K562 (cell line): ENCODE measurements around the gene MAP4K4. TPM values are rescaled to one million over a fixed set of nuclear protein-coding genes. Genes with fewer than 3 reads are reported as not detected.

Experiments
- ATAC-seq: fragments of 200-7000 bp; cut with Tn5 transposase; 3 replicates; pipeline ENCODE4 v1.9.1; 2020; ENCODE audit warnings: moderate library complexity
- BruUV-seq: library from RNA; stranded (reverse); fragments of 400-500 nt; replicated peaks from 2 replicates; lab custom pipeline; 2021; lab: Mats Ljungman, UMichigan
- CTCF ChIA-PET: fragments of 300-600 bp; formaldehyde crosslinking; extraction: SDS; loops from one replicate; lab custom pipeline; 2021; ENCODE audit warnings: low intra/inter-chr PET ratio; lab: Yijun Ruan, JAX
- POLR2A ChIA-PET: fragments of 300-600, 350-650 bp; sonication (Branson Sonifier 250); formaldehyde crosslinking; extraction: SDS; loops from one replicate; lab custom pipeline; 2021; ENCODE audit warnings: antibody characterized with exemption, inconsistent platforms; lab: Yijun Ruan, JAX
- DNase-seq, 4 experiments: peaks; one replicate each; pipeline versions ENCODE4 v3.0.0 to v3.0.0-alpha.2; 2011 to 2018; ENCODE audit warnings: low spot score in 3 of 4, mixed read lengths in 3 of 4; ENCODE audit errors: extremely low read depth in 1 of 4
- FAIRE-seq: peaks from 2 replicates; lab custom pipeline; 2011; peaks lifted over from hg19 to GRCh38; lab: Jason Lieb, UNC
- H2AFZ ChIP-seq: 2 replicates; pipeline ENCODE4 v1.6.0; 2011; ENCODE audit warnings: low read depth, low read length, control low read depth, inconsistent platforms
- H3K27ac ChIP-seq: fragments of 200-600 bp; 3 replicates; pipeline ENCODE4 v1.8.0; 2011; ENCODE audit warnings: low read depth, mild to moderate bottlenecking, control low read depth, inconsistent platforms, low read length, moderate library complexity, mixed read lengths; ENCODE audit errors: extremely low read depth
- H3K27me3 ChIP-seq, 2 experiments: fragments of 300-600 bp in 1 of 2; 2 replicates in 1 of 2; 3 replicates in 1 of 2; pipeline versions ENCODE4 v1.6.0 to v1.8.0; 2011; ENCODE audit warnings: inconsistent platforms in 2 of 2, low read length in 2 of 2, mild to moderate bottlenecking in 1 of 2, mixed read lengths in 1 of 2, moderate library complexity in 1 of 2; ENCODE audit not compliant: control insufficient read depth in 2 of 2, insufficient read depth in 2 of 2
- H3K36me3 ChIP-seq: fragments of 300-600 bp; 3 replicates; pipeline ENCODE4 v1.8.0; 2011; ENCODE audit warnings: mild to moderate bottlenecking, low read length, inconsistent platforms; ENCODE audit not compliant: control insufficient read depth, insufficient read depth
- H3K4me1 ChIP-seq, 2 experiments: fragments of 200-600 bp in 1 of 2; replicated peaks in 1 of 2; 2 replicates in 1 of 2; 3 replicates in 1 of 2; pipeline versions ENCODE4 v1.5.1 to v1.8.0; 2011; ENCODE audit warnings: inconsistent platforms in 2 of 2, low read length in 2 of 2, mild to moderate bottlenecking in 1 of 2, mixed read lengths in 1 of 2, moderate library complexity in 1 of 2; ENCODE audit not compliant: control insufficient read depth in 2 of 2, insufficient read depth in 2 of 2
- H3K4me2 ChIP-seq: 2 replicates; pipeline ENCODE4 v1.6.1; 2011; ENCODE audit warnings: low read length, control low read depth, inconsistent platforms, mixed read lengths; ENCODE audit not compliant: insufficient read depth
- H3K4me3 ChIP-seq: fragments of 200-600 bp; sonication (generic), shearing (Covaris generic); 2 replicates; pipeline ENCODE4 v1.5.1; 2016; ENCODE audit warnings: control low read depth, inconsistent platforms
- H3K79me2 ChIP-seq: fragments of 200-600 bp; 3 replicates; pipeline ENCODE4 v1.8.0; 2011; ENCODE audit warnings: low read length, inconsistent platforms; ENCODE audit not compliant: control insufficient read depth, insufficient read depth
- H3K9ac ChIP-seq, 2 experiments: 2 replicates each; pipeline versions ENCODE4 v1.6.0 to v1.6.1; 2011; ENCODE audit warnings: low read depth in 2 of 2, low read length in 2 of 2, control low read depth in 1 of 2, inconsistent platforms in 1 of 2, mild to moderate bottlenecking in 1 of 2, mixed read lengths in 1 of 2; ENCODE audit not compliant: insufficient read depth in 1 of 2
- H3K9me1 ChIP-seq: one replicate; pipeline ENCODE4 v1.6.0; 2011; ENCODE audit warnings: inconsistent platforms, mild to moderate bottlenecking, low read length, moderate library complexity; ENCODE audit not compliant: control insufficient read depth, insufficient read depth
- H3K9me3 ChIP-seq: replicated peaks from 2 replicates; pipeline ENCODE4 v1.5.1; 2011; ENCODE audit warnings: low read depth, low read length, inconsistent platforms; ENCODE audit not compliant: control insufficient read depth, insufficient read depth
- H4K20me1 ChIP-seq: replicated peaks from 2 replicates; pipeline ENCODE4 v1.6.1; 2011; ENCODE audit warnings: low read length, inconsistent platforms, mixed read lengths; ENCODE audit not compliant: control insufficient read depth, insufficient read depth
- ARID1B ChIP-seq: fragments of 450-650 bp; IDR thresholded peaks from 2 replicates; pipeline ENCODE4 v1.6.1; 2016; ENCODE audit warnings: antibody characterized with exemption, mild to moderate bottlenecking, inconsistent platforms
- BRF1 ChIP-seq: IDR thresholded peaks from 3 replicates; pipeline ENCODE4 v1.6.1; 2011; ENCODE audit warnings: borderline replicate concordance, mild to moderate bottlenecking; ENCODE audit not compliant: insufficient read length; ENCODE audit errors: extremely low read depth
- CBFA2T3 ChIP-seq: fragments of 450-650 bp; IDR thresholded peaks from 2 replicates; pipeline ENCODE4 v1.6.1; 2017
- CHCHD3 ChIP-seq: fragments of 250-450 bp; sonication (Bioruptor Pico); IDR thresholded peaks from 2 replicates; pipeline ENCODE4 v2.1.2; 2022; ENCODE audit warnings: mild to moderate bottlenecking
- DMBX1 ChIP-seq: fragments of 250-450 bp; sonication (Bioruptor Pico); IDR thresholded peaks from 2 replicates; pipeline ENCODE4 v1.8.0; 2022; ENCODE audit warnings: inconsistent platforms, mild to moderate bottlenecking, moderate library complexity, borderline replicate concordance
- EGR1 ChIP-seq: fragments of 450-650 bp; conservative IDR thresholded peaks from 2 replicates; pipeline ENCODE4 v1.6.1; 2017; ENCODE audit warnings: mild to moderate bottlenecking
- FOXA3 ChIP-seq, 2 experiments: fragments of 450-650 bp in 1 of 2; sonication (generic) in 1 of 2; formaldehyde crosslinking; IDR thresholded peaks in 1 of 2; conservative IDR thresholded peaks in 1 of 2; 2 replicates each; pipeline versions ENCODE4 v1.4.0 to v1.8.0; 2020 to 2022; ENCODE audit warnings: mild to moderate bottlenecking in 2 of 2, missing genetic modification reagents in 1 of 2
- NR2C1 ChIP-seq, 2 experiments: fragments of 450-650 bp; IDR thresholded peaks; 2 replicates each; pipeline ENCODE4 v1.6.1; 2017; ENCODE audit warnings: mild to moderate bottlenecking in 2 of 2, antibody characterized with exemption in 1 of 2, inconsistent platforms in 1 of 2, missing compliant biosample characterization in 1 of 2, missing genetic modification characterization in 1 of 2
- NR2F6 ChIP-seq: fragments of 450-650 bp; formaldehyde crosslinking; IDR thresholded peaks from 2 replicates; pipeline ENCODE4 v1.4.0; 2020; ENCODE audit warnings: mild to moderate bottlenecking
- NRF1 ChIP-seq, 2 experiments: fragments of 450-650 bp; IDR thresholded peaks in 1 of 2; conservative IDR thresholded peaks in 1 of 2; 2 replicates each; pipeline ENCODE4 v1.6.1; 2014; ENCODE audit warnings: mild to moderate bottlenecking in 2 of 2
- STAG1 ChIP-seq: sonication (generic); formaldehyde crosslinking; IDR thresholded peaks from 2 replicates; pipeline ENCODE4 v1.5.0; 2020; ENCODE audit warnings: missing genetic modification reagents, borderline replicate concordance
- XRCC4 ChIP-seq: IDR thresholded peaks from one replicate; pipeline ENCODE4 v1.6.1; 2011; ENCODE audit not compliant: insufficient read depth, insufficient read length; ENCODE audit errors: extremely low read depth
- ZNF3 ChIP-seq: fragments of 250-450 bp; sonication (Bioruptor Pico); IDR thresholded peaks from 2 replicates; pipeline ENCODE4 v1.5.0; 2021; ENCODE audit warnings: mild to moderate bottlenecking, moderate library complexity
- ZNF347 ChIP-seq: fragments of 450-650 bp; formaldehyde crosslinking; IDR thresholded peaks from 2 replicates; pipeline ENCODE4 v1.4.0; 2020; ENCODE audit warnings: low read depth, mild to moderate bottlenecking, moderate library complexity
- WGBS: fragments of 100-300 bp; shearing (Covaris generic); methylation state at CpG from one replicate; pipeline ENCODE4 v1.1.6; 2016; ENCODE audit warnings: low coverage, mixed read lengths; ENCODE audit not compliant: insufficient coverage; ENCODE audit errors: missing lambda C conversion rate; 5-methylcytosine and 5-hydroxymethylcytosine counted together
- in situ Hi-C: fragments of 300-500 bp; cut with MboI; formaldehyde crosslinking; loops from 4 replicates; pipeline ENCODE4 v1.15.0; 2018; ENCODE audit warnings: inconsistent platforms, mixed read lengths
- intact Hi-C: fragments of 100-400 bp; cut with micrococcal nuclease; formaldehyde crosslinking; loops from 2 replicates; pipeline ENCODE4 v1.14.2; 2022
- polyA plus RNA-seq, 8 experiments: library from polyadenylated mRNA; depleted of rRNA in 4 of 8; stranded (reverse) in 5 of 8; unstranded in 3 of 8; fragments of >200 nt; fragmentation: Nextera tagmentation in 2 of 8; fragmentation: Illumina TruSeq in 1 of 8; extraction: Ambion mirVana in 2 of 8; extraction: Trizol in 1 of 8; gene quantifications; 2 replicates each; pipeline versions ENCODE4 v1.2.1 to v1.2.3, GENCODE V29; 2011 to 2014; ENCODE audit warnings: inconsistent platforms in 1 of 8, missing spikeins in 1 of 8
- total RNA-seq, 7 experiments: library from RNA; depleted of rRNA in 6 of 7; stranded (reverse); fragments of >200 nt in 6 of 7; fragmentation: Illumina TruSeq in 2 of 7; extraction: Trizol in 2 of 7; gene quantifications; 2 replicates each; pipeline versions ENCODE4 v1.2.1 to v1.2.3, GENCODE V29; 2011 to 2021; ENCODE audit warnings: low replicate concordance in 1 of 7
- TF ChIP-seq, protein P1 (sequence below): fragments of 250-450 bp; sonication (Bioruptor Pico); IDR thresholded peaks from 2 replicates; pipeline ENCODE4 v1.8.0; 2022; ENCODE audit warnings: inconsistent platforms
- TF ChIP-seq, protein P2 (sequence below): fragments of 200-800 bp; sonication (Bioruptor generic); IDR thresholded peaks from 2 replicates; pipeline ENCODE4 v1.6.1; 2017; ENCODE audit warnings: missing genetic modification characterization, missing compliant biosample characterization
- TF ChIP-seq, protein P3 (sequence below): fragments of 450-650 bp; conservative IDR thresholded peaks from 2 replicates; pipeline ENCODE4 v1.6.1; 2016; ENCODE audit warnings: missing genetic modification characterization, low read depth, mild to moderate bottlenecking, missing compliant biosample characterization, moderate library complexity

MAP4K4 gene
- total and polyA plus RNA-seq, 9 of the 15 experiments (the other 6 are each of a cell fraction or from before 2014, with no cell fraction given): 7.6 to 76.4 (median 50.6) TPM

DNA sequence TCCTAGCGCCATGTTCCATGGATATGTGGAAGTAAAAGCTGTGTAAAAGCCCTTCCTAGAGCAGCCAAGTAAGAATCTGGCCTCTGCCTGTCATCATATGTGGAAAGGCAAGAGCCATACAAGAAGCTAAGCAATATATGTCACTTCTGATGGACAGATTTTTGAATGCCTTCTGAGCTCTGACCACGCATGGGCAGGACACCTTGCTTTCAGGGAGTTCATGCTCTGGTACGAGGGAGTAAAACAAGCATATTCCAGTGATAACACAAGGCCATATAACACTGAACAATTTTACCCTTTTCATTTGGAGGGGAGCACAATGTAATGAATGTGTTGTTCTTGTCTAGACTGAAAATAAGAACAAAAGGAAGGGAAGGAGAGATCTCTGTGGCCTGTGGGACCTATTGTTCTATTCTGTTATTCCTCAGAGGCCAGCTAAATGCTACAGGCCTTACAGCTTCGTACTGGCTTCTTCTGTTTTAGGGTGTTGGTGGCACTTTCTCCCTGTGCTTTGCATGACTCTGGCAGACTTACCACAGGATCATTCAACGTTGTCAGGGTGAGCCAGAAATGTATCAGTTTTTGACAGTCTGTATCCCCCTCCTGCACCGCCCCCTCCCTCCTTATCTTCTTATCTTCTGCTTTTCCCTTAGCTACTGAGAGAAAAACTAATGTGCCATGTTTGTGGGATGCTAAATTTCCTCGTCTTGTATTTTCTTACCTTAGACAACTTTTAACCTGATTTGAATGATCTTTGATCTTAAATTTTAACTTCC, 99.5 kb downstream of the MAP4K4 start:
- H3K9ac ChIP-seq: no peak overlapping the region
- peak; percentile 6 for FAIRE-seq
- peaks cover 0 to 7% of the 10 kb centered on the region in 2 experiments; a peak in 2 of 5 replicates for H3K4me1 ChIP-seq
- H3K4me3 ChIP-seq: no peak overlapping the region
- intact Hi-C loops (no loop called here), in situ Hi-C loops (no loop called here)
- 28% methylated on average over 7 of the region's 7 CpGs for WGBS
- H3K27me3 ChIP-seq: no peaks in the 10 kb centered on the region
- H3K9me3 ChIP-seq: no peaks in the 10 kb centered on the region
- H4K20me1 ChIP-seq: peaks cover 14% of the 10 kb centered on the region; the same call in 1 of the 2 replicates
- peak overlapping the region; percentile 4; the same call in 1 of the 2 replicates for H3K4me2 ChIP-seq
- no peak overlapping the region for H3K27ac ChIP-seq
- ATAC-seq: peak; percentile 74
- ChIA-PET CTCF (no interaction called here), POLR2A (interaction anchor here (0.6 to 1.4 kb wide), 4 partner anchors 15 to 927 kb away, joined by 3 to 6 read pairs (median 4); no protein-coding TSS in a partner anchor)
- no peaks in the 10 kb centered on the region for H3K9me1 ChIP-seq
- no peak overlapping the region for H2AFZ ChIP-seq
- peak in 3 of 4 experiments; percentile 32 to 49 (median 37) for DNase-seq
- peaks cover 26% of the 10 kb centered on the region; the same call in 2 of the 3 replicates for H3K79me2 ChIP-seq
- BruUV-seq: no TSS peak
- H3K36me3 ChIP-seq: peaks cover 7% of the 10 kb centered on the region; the same call in 2 of the 3 replicates
- no peak for TF ChIP-seq DMBX1 (CRISPR knock-in tag)
- TF ChIP-seq BRF1: no peak
- TF ChIP-seq NR2F6: no peak
- TF ChIP-seq STAG1 (CRISPR knock-in tag): no peak
- no peak for TF ChIP-seq ZNF347 (CRISPR knock-in tag)
- TF ChIP-seq, protein P1, sequence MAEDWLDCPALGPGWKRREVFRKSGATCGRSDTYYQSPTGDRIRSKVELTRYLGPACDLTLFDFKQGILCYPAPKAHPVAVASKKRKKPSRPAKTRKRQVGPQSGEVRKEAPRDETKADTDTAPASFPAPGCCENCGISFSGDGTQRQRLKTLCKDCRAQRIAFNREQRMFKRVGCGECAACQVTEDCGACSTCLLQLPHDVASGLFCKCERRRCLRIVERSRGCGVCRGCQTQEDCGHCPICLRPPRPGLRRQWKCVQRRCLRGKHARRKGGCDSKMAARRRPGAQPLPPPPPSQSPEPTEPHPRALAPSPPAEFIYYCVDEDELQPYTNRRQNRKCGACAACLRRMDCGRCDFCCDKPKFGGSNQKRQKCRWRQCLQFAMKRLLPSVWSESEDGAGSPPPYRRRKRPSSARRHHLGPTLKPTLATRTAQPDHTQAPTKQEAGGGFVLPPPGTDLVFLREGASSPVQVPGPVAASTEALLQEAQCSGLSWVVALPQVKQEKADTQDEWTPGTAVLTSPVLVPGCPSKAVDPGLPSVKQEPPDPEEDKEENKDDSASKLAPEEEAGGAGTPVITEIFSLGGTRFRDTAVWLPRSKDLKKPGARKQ: no peak
- peak; percentile 33; the same call in 1 of the 2 replicates for TF ChIP-seq ARID1B
- TF ChIP-seq, protein P2, sequence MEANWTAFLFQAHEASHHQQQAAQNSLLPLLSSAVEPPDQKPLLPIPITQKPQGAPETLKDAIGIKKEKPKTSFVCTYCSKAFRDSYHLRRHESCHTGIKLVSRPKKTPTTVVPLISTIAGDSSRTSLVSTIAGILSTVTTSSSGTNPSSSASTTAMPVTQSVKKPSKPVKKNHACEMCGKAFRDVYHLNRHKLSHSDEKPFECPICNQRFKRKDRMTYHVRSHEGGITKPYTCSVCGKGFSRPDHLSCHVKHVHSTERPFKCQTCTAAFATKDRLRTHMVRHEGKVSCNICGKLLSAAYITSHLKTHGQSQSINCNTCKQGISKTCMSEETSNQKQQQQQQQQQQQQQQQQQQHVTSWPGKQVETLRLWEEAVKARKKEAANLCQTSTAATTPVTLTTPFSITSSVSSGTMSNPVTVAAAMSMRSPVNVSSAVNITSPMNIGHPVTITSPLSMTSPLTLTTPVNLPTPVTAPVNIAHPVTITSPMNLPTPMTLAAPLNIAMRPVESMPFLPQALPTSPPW (CRISPR knock-in tag): peak; percentile 63; the same call in 1 of the 2 replicates
- no peak for TF ChIP-seq NR2C1 (IDR thresholded peaks at IDR 0.05)
- TF ChIP-seq NR2C1 (tag; IDR thresholded peaks at IDR 0.05): no peak
- no peak for TF ChIP-seq ZNF3 (CRISPR knock-in tag)
- no peak for TF ChIP-seq FOXA3 (CRISPR knock-in tag; conservative IDR thresholded peaks at IDR 0.05 in 1 of 2, IDR thresholded peaks at IDR 0.05 in 1 of 2)
- peak; percentile 51 to 58; a peak in 3 of 4 replicates for TF ChIP-seq NRF1 (conservative IDR thresholded peaks at IDR 0.05 in 1 of 2, IDR thresholded peaks at IDR 0.05 in 1 of 2)
- TF ChIP-seq XRCC4: no peak
- no peak for TF ChIP-seq CHCHD3 (CRISPR knock-in tag)
- TF ChIP-seq CBFA2T3: peak; percentile 51
- TF ChIP-seq EGR1: peak; percentile 64
- TF ChIP-seq, protein P3, sequence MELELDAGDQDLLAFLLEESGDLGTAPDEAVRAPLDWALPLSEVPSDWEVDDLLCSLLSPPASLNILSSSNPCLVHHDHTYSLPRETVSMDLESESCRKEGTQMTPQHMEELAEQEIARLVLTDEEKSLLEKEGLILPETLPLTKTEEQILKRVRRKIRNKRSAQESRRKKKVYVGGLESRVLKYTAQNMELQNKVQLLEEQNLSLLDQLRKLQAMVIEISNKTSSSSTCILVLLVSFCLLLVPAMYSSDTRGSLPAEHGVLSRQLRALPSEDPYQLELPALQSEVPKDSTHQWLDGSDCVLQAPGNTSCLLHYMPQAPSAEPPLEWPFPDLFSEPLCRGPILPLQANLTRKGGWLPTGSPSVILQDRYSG (tag): no peak
